WTC11 (cell line): ENCODE results near the gene HSPG2. TPM values are rescaled to one million over a fixed set of nuclear protein-coding genes. Genes with fewer than 3 reads are reported as not detected.

Experiments
- ATAC-seq: fragments of 200-7000 bp; cut with Tn5 transposase; 2 replicates; pipeline ENCODE4 v1.10.0; 2021; ENCODE audit warnings: mild to moderate bottlenecking, moderate library complexity
- CTCF ChIA-PET: fragments of 300-600 bp; sonication (Branson Sonifier 250); formaldehyde crosslinking; loops from one replicate; lab custom pipeline; 2021; ENCODE audit warnings: antibody characterized with exemption; lab: Charles Lee
- POLR2A ChIA-PET: fragments of 350-600 bp; sonication (Branson Sonifier 250); formaldehyde crosslinking; loops from one replicate; lab custom pipeline; 2021; ENCODE audit warnings: antibody characterized with exemption; lab: Charles Lee
- DNase-seq: peaks from one replicate; pipeline ENCODE4 v3.0.0; 2021; ENCODE audit warnings: low spot score
- H3K27ac Mint-ChIP-seq: 2 replicates; pipeline ENCODE4 v1.8.0; 2021; ENCODE audit warnings: mixed read lengths
- H3K27me3 Mint-ChIP-seq: 2 replicates; pipeline ENCODE4 v1.8.0; 2021; ENCODE audit warnings: low read depth, mild to moderate bottlenecking, moderate library complexity, mixed read lengths
- H3K36me3 Mint-ChIP-seq: 2 replicates; pipeline ENCODE4 v1.8.0; 2021; ENCODE audit warnings: mixed read lengths
- H3K4me1 Mint-ChIP-seq: 2 replicates; pipeline ENCODE4 v1.8.0; 2022; ENCODE audit warnings: mixed read lengths
- H3K4me3 Mint-ChIP-seq: 2 replicates; pipeline ENCODE4 v1.8.0; 2021; ENCODE audit warnings: mild to moderate bottlenecking, moderate library complexity, mixed read lengths
- H3K9me3 Mint-ChIP-seq: 2 replicates; pipeline ENCODE4 v1.8.0; 2021; ENCODE audit warnings: mixed read lengths
- AFF4 ChIP-seq: sonication (generic); formaldehyde crosslinking; IDR thresholded peaks from 2 replicates; pipeline ENCODE4 v1.8.1; 2023; ENCODE audit warnings: mild to moderate bottlenecking, missing genetic modification reagents, borderline replicate concordance
- CBFB ChIP-seq: sonication (generic); formaldehyde crosslinking; IDR thresholded peaks from 2 replicates; pipeline ENCODE4 v1.8.1; 2022; ENCODE audit warnings: mild to moderate bottlenecking, low read depth, missing genetic modification reagents
- CTCF ChIP-seq: fragments of 200-600 bp; IDR thresholded peaks from 2 replicates; pipeline ENCODE4 v1.8.0; 2022; ENCODE audit warnings: antibody characterized with exemption
- ELF4 ChIP-seq: sonication (generic); formaldehyde crosslinking; IDR thresholded peaks from 2 replicates; pipeline ENCODE4 v1.8.1; 2022; ENCODE audit warnings: low read depth, mild to moderate bottlenecking, moderate library complexity, missing genetic modification reagents
- NR1H2 ChIP-seq: sonication (generic); formaldehyde crosslinking; IDR thresholded peaks from 2 replicates; pipeline ENCODE4 v1.9.0; 2021; ENCODE audit warnings: mild to moderate bottlenecking, moderate library complexity, missing genetic modification reagents
- OVOL2 ChIP-seq: fragments of 250-450 bp; sonication (Bioruptor Pico); IDR thresholded peaks from 2 replicates; pipeline ENCODE4 v1.9.0; 2021; ENCODE audit warnings: mild to moderate bottlenecking, borderline replicate concordance
- RORB ChIP-seq: fragments of 250-450 bp; sonication (Bioruptor Pico); IDR thresholded peaks from 2 replicates; pipeline ENCODE4 v1.9.0; 2021; ENCODE audit warnings: mild to moderate bottlenecking
- SOX15 ChIP-seq: fragments of 250-450 bp; sonication (Bioruptor Pico); IDR thresholded peaks from 2 replicates; pipeline ENCODE4 v1.9.0; 2021; ENCODE audit warnings: mild to moderate bottlenecking
- USF2 ChIP-seq: sonication (generic); formaldehyde crosslinking; IDR thresholded peaks from 2 replicates; pipeline ENCODE4 v1.8.1; 2023; ENCODE audit warnings: mild to moderate bottlenecking, missing genetic modification reagents, moderate library complexity
- ZNF263 ChIP-seq: sonication (generic); formaldehyde crosslinking; IDR thresholded peaks from 2 replicates; pipeline ENCODE4 v1.8.1; 2022; ENCODE audit warnings: low read depth, mild to moderate bottlenecking, moderate library complexity, missing genetic modification reagents
- total RNA-seq: library from RNA; stranded (reverse); gene quantifications from 3 replicates; pipeline ENCODE4 v1.2.3, GENCODE V29; 2021
- TF ChIP-seq, protein P1 (sequence below): fragments of 250-450 bp; sonication (Bioruptor Pico); IDR thresholded peaks from 2 replicates; pipeline ENCODE4 v1.9.0; 2021; ENCODE audit warnings: mild to moderate bottlenecking, borderline replicate concordance
- TF ChIP-seq, protein P2 (sequence below): sonication (generic); formaldehyde crosslinking; IDR thresholded peaks from 2 replicates; pipeline ENCODE4 v1.8.0; 2022; ENCODE audit warnings: mild to moderate bottlenecking, missing genetic modification reagents
- TF ChIP-seq, protein P3 (sequence below): sonication (generic); formaldehyde crosslinking; IDR thresholded peaks from 2 replicates; pipeline ENCODE4 v1.8.1; 2022; ENCODE audit warnings: low read depth, missing genetic modification reagents, borderline replicate concordance
- TF ChIP-seq, protein P4 (sequence below): sonication (generic); formaldehyde crosslinking; IDR thresholded peaks from 2 replicates; pipeline ENCODE4 v1.8.1; 2022; ENCODE audit warnings: missing genetic modification reagents, borderline replicate concordance
- TF ChIP-seq, protein P5 (sequence below): sonication (generic); formaldehyde crosslinking; IDR thresholded peaks from 2 replicates; pipeline ENCODE4 v1.8.1; 2022; ENCODE audit warnings: mild to moderate bottlenecking, missing genetic modification reagents, moderate library complexity, borderline replicate concordance

Gene HSPG2
- total RNA-seq, 1 experiment from 2014 or later: 120 TPM

GRCh38 chr1:21854090-21854750 is 82.9 kb downstream of the HSPG2 start (continued):
- TF ChIP-seq, protein P1, sequence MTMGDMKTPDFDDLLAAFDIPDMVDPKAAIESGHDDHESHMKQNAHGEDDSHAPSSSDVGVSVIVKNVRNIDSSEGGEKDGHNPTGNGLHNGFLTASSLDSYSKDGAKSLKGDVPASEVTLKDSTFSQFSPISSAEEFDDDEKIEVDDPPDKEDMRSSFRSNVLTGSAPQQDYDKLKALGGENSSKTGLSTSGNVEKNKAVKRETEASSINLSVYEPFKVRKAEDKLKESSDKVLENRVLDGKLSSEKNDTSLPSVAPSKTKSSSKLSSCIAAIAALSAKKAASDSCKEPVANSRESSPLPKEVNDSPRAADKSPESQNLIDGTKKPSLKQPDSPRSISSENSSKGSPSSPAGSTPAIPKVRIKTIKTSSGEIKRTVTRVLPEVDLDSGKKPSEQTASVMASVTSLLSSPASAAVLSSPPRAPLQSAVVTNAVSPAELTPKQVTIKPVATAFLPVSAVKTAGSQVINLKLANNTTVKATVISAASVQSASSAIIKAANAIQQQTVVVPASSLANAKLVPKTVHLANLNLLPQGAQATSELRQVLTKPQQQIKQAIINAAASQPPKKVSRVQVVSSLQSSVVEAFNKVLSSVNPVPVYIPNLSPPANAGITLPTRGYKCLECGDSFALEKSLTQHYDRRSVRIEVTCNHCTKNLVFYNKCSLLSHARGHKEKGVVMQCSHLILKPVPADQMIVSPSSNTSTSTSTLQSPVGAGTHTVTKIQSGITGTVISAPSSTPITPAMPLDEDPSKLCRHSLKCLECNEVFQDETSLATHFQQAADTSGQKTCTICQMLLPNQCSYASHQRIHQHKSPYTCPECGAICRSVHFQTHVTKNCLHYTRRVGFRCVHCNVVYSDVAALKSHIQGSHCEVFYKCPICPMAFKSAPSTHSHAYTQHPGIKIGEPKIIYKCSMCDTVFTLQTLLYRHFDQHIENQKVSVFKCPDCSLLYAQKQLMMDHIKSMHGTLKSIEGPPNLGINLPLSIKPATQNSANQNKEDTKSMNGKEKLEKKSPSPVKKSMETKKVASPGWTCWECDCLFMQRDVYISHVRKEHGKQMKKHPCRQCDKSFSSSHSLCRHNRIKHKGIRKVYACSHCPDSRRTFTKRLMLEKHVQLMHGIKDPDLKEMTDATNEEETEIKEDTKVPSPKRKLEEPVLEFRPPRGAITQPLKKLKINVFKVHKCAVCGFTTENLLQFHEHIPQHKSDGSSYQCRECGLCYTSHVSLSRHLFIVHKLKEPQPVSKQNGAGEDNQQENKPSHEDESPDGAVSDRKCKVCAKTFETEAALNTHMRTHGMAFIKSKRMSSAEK (CRISPR knock-in tag): no peak
- TF ChIP-seq, protein P2, sequence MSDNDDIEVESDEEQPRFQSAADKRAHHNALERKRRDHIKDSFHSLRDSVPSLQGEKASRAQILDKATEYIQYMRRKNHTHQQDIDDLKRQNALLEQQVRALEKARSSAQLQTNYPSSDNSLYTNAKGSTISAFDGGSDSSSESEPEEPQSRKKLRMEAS (CRISPR knock-in tag): no peak
- TF ChIP-seq CBFB (CRISPR knock-in tag): no peak

- Mint-ChIP-seq H3K36me3 (peaks cover 38% of the 10 kb centered on the region), H3K4me3 (no peak overlapping the region), H3K27me3 (no peaks in the 10 kb centered on the region), H3K27ac (no peak overlapping the region), H3K9me3 (no peaks in the 10 kb centered on the region), H3K4me1 (no peaks in the 10 kb centered on the region)
- CTCF ChIA-PET: no interaction called here
- TF ChIP-seq, protein P3, sequence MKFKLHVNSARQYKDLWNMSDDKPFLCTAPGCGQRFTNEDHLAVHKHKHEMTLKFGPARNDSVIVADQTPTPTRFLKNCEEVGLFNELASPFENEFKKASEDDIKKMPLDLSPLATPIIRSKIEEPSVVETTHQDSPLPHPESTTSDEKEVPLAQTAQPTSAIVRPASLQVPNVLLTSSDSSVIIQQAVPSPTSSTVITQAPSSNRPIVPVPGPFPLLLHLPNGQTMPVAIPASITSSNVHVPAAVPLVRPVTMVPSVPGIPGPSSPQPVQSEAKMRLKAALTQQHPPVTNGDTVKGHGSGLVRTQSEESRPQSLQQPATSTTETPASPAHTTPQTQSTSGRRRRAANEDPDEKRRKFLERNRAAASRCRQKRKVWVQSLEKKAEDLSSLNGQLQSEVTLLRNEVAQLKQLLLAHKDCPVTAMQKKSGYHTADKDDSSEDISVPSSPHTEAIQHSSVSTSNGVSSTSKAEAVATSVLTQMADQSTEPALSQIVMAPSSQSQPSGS (CRISPR knock-in tag): no peak
- TF ChIP-seq, protein P4, sequence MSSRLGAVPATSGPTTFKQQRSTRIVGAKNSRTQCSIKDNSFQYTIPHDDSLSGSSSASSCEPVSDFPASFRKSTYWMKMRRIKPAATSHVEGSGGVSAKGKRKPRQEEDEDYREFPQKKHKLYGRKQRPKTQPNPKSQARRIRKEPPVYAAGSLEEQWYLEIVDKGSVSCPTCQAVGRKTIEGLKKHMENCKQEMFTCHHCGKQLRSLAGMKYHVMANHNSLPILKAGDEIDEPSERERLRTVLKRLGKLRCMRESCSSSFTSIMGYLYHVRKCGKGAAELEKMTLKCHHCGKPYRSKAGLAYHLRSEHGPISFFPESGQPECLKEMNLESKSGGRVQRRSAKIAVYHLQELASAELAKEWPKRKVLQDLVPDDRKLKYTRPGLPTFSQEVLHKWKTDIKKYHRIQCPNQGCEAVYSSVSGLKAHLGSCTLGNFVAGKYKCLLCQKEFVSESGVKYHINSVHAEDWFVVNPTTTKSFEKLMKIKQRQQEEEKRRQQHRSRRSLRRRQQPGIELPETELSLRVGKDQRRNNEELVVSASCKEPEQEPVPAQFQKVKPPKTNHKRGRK (CRISPR knock-in tag): no peak
- TF ChIP-seq OVOL2 (no peak), RORB (no peak), ELF4 (CRISPR knock-in tag) (no peak), AFF4 (CRISPR knock-in tag) (no peak), ZNF263 (CRISPR knock-in tag) (no peak), NR1H2 (CRISPR knock-in tag) (no peak), CTCF (no peak), SOX15 (CRISPR knock-in tag) (no peak), USF2 (no peak)
- TF ChIP-seq, protein P5, sequence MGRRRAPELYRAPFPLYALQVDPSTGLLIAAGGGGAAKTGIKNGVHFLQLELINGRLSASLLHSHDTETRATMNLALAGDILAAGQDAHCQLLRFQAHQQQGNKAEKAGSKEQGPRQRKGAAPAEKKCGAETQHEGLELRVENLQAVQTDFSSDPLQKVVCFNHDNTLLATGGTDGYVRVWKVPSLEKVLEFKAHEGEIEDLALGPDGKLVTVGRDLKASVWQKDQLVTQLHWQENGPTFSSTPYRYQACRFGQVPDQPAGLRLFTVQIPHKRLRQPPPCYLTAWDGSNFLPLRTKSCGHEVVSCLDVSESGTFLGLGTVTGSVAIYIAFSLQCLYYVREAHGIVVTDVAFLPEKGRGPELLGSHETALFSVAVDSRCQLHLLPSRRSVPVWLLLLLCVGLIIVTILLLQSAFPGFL (CRISPR knock-in tag): no peak
- ATAC-seq (no peak), DNase-seq (no peak)
- POLR2A ChIA-PET: no interaction called here
These were observed 84.0 kb downstream of the HSPG2 start for GRCh38 chr1:21853131-21853427.
